ENCODE results near the gene PLA2G4B. TPM values are rescaled to one million over a fixed set of nuclear protein-coding genes. Genes with fewer than 3 reads are reported as not detected.

The PLA2G4B gene
- total RNA-seq, 1 donor from 2014 or later: 13.1 TPM

GRCh38 chr15:41870689-41871081 lies 32.0 kb downstream of the PLA2G4B start:
- no peak for DNase-seq (ENCODE audit: low spot score, unreplicated experiment)
- H3K9me3 Mint-ChIP-seq (ENCODE audit: low read depth): no peaks in the 10 kb centered on the region
- no peaks in the 10 kb centered on the region for H3K36me3 Mint-ChIP-seq (ENCODE audit: insufficient read depth)
- no peak overlapping the region for H3K27ac Mint-ChIP-seq
- peaks cover 8% of the 10 kb centered on the region for H3K4me1 Mint-ChIP-seq (ENCODE audit: low read depth)
- H3K27me3 Mint-ChIP-seq: peaks cover 8% of the 10 kb centered on the region
- no peak for TF ChIP-seq CTCF (IDR thresholded peaks at IDR 0.05; ENCODE audit: unreplicated experiment)
- no peak overlapping the region for H3K4me3 Mint-ChIP-seq (ENCODE audit: low read depth)

GRCh38 chr15:41871175-41871905 lies 32.7 kb downstream of the PLA2G4B start:
- no peak overlapping the region for H3K4me3 Mint-ChIP-seq (ENCODE audit: low read depth)
- no peak for TF ChIP-seq CTCF (IDR thresholded peaks at IDR 0.05; ENCODE audit: unreplicated experiment)

GRCh38 chr15:41872166-41872747 lies 33.6 kb downstream of the PLA2G4B start:
- DNase-seq (ENCODE audit: low spot score, unreplicated experiment): no peak
- no peaks in the 10 kb centered on the region for H3K9me3 Mint-ChIP-seq (ENCODE audit: low read depth)
- H3K27ac Mint-ChIP-seq: no peak overlapping the region
- no peak overlapping the region for H3K4me3 Mint-ChIP-seq (ENCODE audit: low read depth)
- no peak for TF ChIP-seq CTCF (IDR thresholded peaks at IDR 0.05; ENCODE audit: unreplicated experiment)
- H3K36me3 Mint-ChIP-seq (ENCODE audit: insufficient read depth): no peaks in the 10 kb centered on the region
- H3K4me1 Mint-ChIP-seq (ENCODE audit: low read depth): peaks cover 5% of the 10 kb centered on the region
- H3K27me3 Mint-ChIP-seq: peaks cover 8% of the 10 kb centered on the region

More at GRCh38 chr15:41871175-41871905, 32.7 kb downstream of the PLA2G4B start:
- no peak for DNase-seq (ENCODE audit: low spot score, unreplicated experiment)
- Mint-ChIP-seq H3K27me3 (peaks cover 8% of the 10 kb centered on the region), H3K4me1 (ENCODE audit: low read depth) (peaks cover 8% of the 10 kb centered on the region), H3K36me3 (ENCODE audit: insufficient read depth) (no peaks in the 10 kb centered on the region), H3K9me3 (ENCODE audit: low read depth) (no peaks in the 10 kb centered on the region), H3K27ac (no peak overlapping the region)

- peaks cover 11% of the 10 kb centered on the region for H3K27me3 Mint-ChIP-seq
- no peaks in the 10 kb centered on the region for H3K36me3 Mint-ChIP-seq (ENCODE audit: insufficient read depth)
- TF ChIP-seq CTCF (IDR thresholded peaks at IDR 0.05; ENCODE audit: unreplicated experiment): no peak
- no peaks in the 10 kb centered on the region for H3K4me1 Mint-ChIP-seq (ENCODE audit: low read depth)
- no peak overlapping the region for H3K27ac Mint-ChIP-seq
- H3K9me3 Mint-ChIP-seq (ENCODE audit: low read depth): no peaks in the 10 kb centered on the region
- DNase-seq (ENCODE audit: low spot score, unreplicated experiment): no peak
- no peak overlapping the region for H3K4me3 Mint-ChIP-seq (ENCODE audit: low read depth)
These were observed 35.1 kb downstream of the PLA2G4B start for GRCh38 chr15:41873711-41874110.

GRCh38 chr15:41874736-41875135 lies 36.1 kb downstream of the PLA2G4B start:
- no peak overlapping the region for H3K4me3 Mint-ChIP-seq (ENCODE audit: low read depth)
- H3K36me3 Mint-ChIP-seq (ENCODE audit: insufficient read depth): no peaks in the 10 kb centered on the region
- no peak for TF ChIP-seq CTCF (IDR thresholded peaks at IDR 0.05; ENCODE audit: unreplicated experiment)

More at GRCh38 chr15:41874736-41875135, 36.1 kb downstream of the PLA2G4B start:
- Mint-ChIP-seq H3K4me1 (ENCODE audit: low read depth) (no peaks in the 10 kb centered on the region), H3K9me3 (ENCODE audit: low read depth) (no peaks in the 10 kb centered on the region), H3K27me3 (peaks cover 17% of the 10 kb centered on the region), H3K27ac (no peak overlapping the region)
- DNase-seq (ENCODE audit: low spot score, unreplicated experiment): no peak
